Activated naive CD4-positive, alpha-beta T cell treated with anti-CD3 and anti-CD28 coated beads for 36 hours (primary cell): ENCODE results near the gene ARHGAP35. TPM values are rescaled to one million over a fixed set of nuclear protein-coding genes. Genes with fewer than 3 reads are reported as not detected.
A peak's percentile ranks its signal among the peaks of the same experiment; 100 is the strongest.

Experiments used
- CTCF ChIA-PET: fragments of 350-600 bp; sonication (Branson Sonifier 250); formaldehyde crosslinking; loops from one replicate; lab custom pipeline; 2021; ENCODE audit warnings: antibody characterized with exemption; lab: Charles Lee
- DNase-seq: peaks from one replicate; pipeline ENCODE4 v3.0.0-alpha.2; 2020
- H3K27ac Mint-ChIP-seq: one replicate; pipeline ENCODE4 v1.8.0; 2021; ENCODE audit warnings: mild to moderate bottlenecking, mixed read lengths
- H3K27me3 Mint-ChIP-seq: one replicate; pipeline ENCODE4 v1.8.0; 2021; ENCODE audit warnings: low read depth, mixed read lengths
- H3K36me3 Mint-ChIP-seq: one replicate; pipeline ENCODE4 v1.8.0; 2021; ENCODE audit warnings: low read depth, mixed read lengths
- H3K4me1 Mint-ChIP-seq: one replicate; pipeline ENCODE4 v1.8.0; 2021; ENCODE audit warnings: low read depth, mixed read lengths
- H3K4me3 Mint-ChIP-seq: one replicate; pipeline ENCODE4 v1.8.0; 2021; ENCODE audit warnings: mild to moderate bottlenecking, moderate library complexity, mixed read lengths
- H3K9me3 Mint-ChIP-seq: one replicate; pipeline ENCODE4 v1.8.0; 2021; ENCODE audit warnings: mixed read lengths
- intact Hi-C: fragments of 100-400 bp; cut with micrococcal nuclease; formaldehyde crosslinking; loops from one replicate; pipeline ENCODE4 v1.15.1; 2023
- total RNA-seq, 2 experiments: library from RNA; stranded (reverse); gene quantifications; one replicate each; pipeline ENCODE4 v1.2.3, GENCODE V29; 2021

Gene ARHGAP35
- total RNA-seq, 2 experiments from 2014 or later: 8.9 TPM

DNA sequence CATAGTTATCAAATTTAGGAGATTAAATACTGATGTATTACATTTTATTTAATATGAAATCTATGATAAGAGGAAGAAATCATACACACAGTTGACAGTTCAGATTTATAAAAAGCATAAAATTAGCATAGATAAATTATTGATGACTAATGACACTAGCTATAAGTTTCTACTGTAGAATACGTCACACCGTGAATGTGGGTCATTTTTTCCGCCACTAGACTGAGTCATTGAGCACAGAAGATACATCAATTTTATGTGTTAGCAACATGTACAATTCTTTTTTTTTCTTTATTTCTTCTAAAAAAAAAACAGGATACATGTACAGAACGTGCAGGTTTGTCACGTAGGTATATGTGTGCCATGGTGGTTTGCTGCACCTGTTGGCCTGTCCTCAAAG, 32.3 kb upstream of the ARHGAP35 start:
- intact Hi-C loops: no loop called here
- no peaks in the 10 kb centered on the region for H3K36me3 Mint-ChIP-seq
- peaks cover 10% of the 10 kb centered on the region for H3K4me1 Mint-ChIP-seq

DNA sequence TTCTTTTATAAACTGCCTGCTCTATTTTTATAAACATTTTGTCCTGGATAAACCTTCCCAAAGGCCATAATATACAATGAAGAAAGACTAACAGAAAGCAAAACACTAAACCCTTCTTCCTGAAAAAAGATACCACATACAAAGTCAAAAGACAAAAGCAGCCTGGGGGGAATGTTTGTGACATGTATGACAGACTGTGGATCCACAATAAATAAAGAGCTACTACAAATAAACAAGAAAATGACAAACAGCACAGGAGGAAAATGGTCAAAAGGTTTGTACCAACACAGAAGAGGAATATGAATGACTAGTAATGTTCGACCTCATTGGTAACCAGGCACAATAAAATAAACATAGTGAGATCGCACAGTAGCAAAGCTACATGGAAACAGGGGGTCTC, 29.9 kb upstream of the ARHGAP35 start:
- H3K9me3 Mint-ChIP-seq: no peaks in the 10 kb centered on the region
- CTCF ChIA-PET: interaction anchor here (0.5 to 3.2 kb wide), 4 partner anchors 9 to 80 kb away, joined by 3 to 21 read pairs (median 4); no protein-coding TSS in a partner anchor
- intact Hi-C loops: no loop called here

More for the DNA sequence above, 32.3 kb upstream of the ARHGAP35 start:
- Mint-ChIP-seq H3K27ac (no peak overlapping the region), H3K4me3 (no peak overlapping the region), H3K27me3 (no peaks in the 10 kb centered on the region), H3K9me3 (no peaks in the 10 kb centered on the region)
- peak; percentile 78 for DNase-seq
- CTCF ChIA-PET: interaction anchor here (0.6 to 3.2 kb wide), 3 partner anchors 11 to 71 kb away, joined by 3 to 21 read pairs (median 3); no protein-coding TSS in a partner anchor

GRCh38 chr19:46834121-46834520, 26.7 kb upstream of the ARHGAP35 start:
- Mint-ChIP-seq H3K27ac (no peak overlapping the region), H3K9me3 (no peaks in the 10 kb centered on the region), H3K36me3 (peaks cover 7% of the 10 kb centered on the region), H3K4me1 (peaks cover 2% of the 10 kb centered on the region), H3K27me3 (no peaks in the 10 kb centered on the region), H3K4me3 (no peak overlapping the region)
- intact Hi-C loops: no loop called here
- CTCF ChIA-PET: interaction anchor here (0.8 to 1.6 kb wide), 2 partner anchors 29 to 76 kb away, joined by 3 to 4 read pairs; no protein-coding TSS in a partner anchor
- DNase-seq: no peak

More for the DNA sequence above, 29.9 kb upstream of the ARHGAP35 start:
- Mint-ChIP-seq H3K27me3 (no peaks in the 10 kb centered on the region), H3K27ac (no peak overlapping the region), H3K36me3 (no peaks in the 10 kb centered on the region), H3K4me1 (peaks cover 8% of the 10 kb centered on the region), H3K4me3 (no peak overlapping the region)
- DNase-seq: no peak

- CTCF ChIA-PET: interaction anchor here (1.6 kb wide), 1 partner anchor 77 kb away, joined by 4 read pairs; no protein-coding TSS in a partner anchor
- intact Hi-C loops: no loop called here
- Mint-ChIP-seq H3K9me3 (no peaks in the 10 kb centered on the region), H3K4me1 (no peaks in the 10 kb centered on the region), H3K27me3 (no peaks in the 10 kb centered on the region), H3K4me3 (no peak overlapping the region), H3K36me3 (peaks cover 7% of the 10 kb centered on the region), H3K27ac (no peak overlapping the region)
- DNase-seq: no peak
These were observed 25.8 kb upstream of the ARHGAP35 start for GRCh38 chr19:46834984-46835383.

DNA sequence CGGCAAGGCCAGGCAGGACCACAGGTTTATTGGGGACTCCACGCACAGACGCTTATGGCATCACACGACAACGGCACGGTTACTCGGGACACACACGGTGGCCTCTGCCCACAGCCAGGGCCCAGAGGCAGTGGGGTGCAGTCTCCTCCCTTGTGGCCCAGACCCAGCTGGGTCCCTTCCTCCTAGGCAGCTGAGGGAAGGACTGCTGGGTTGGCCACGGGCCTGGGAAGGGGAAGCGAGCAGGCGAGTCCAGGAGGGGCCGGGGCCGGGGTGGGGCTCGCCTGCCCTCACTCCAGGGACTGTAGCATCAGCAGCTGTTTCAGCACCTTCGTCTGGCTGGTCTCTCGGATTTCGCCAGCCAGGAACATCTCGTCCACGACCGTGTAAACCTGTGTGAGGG, 22.6 kb upstream of the ARHGAP35 start:
- Mint-ChIP-seq H3K36me3 (peaks cover 16% of the 10 kb centered on the region), H3K27me3 (no peaks in the 10 kb centered on the region), H3K9me3 (no peaks in the 10 kb centered on the region), H3K4me3 (no peak overlapping the region), H3K27ac (no peak overlapping the region), H3K4me1 (no peaks in the 10 kb centered on the region)
- CTCF ChIA-PET: interaction anchor here (1.3 kb wide), 1 partner anchor 71 kb away, joined by 4 read pairs; no protein-coding TSS in a partner anchor
- intact Hi-C loops: no loop called here
- DNase-seq: no peak

GRCh38 chr19:46839752-46840497, 20.9 kb upstream of the ARHGAP35 start:
- intact Hi-C loops: loop anchor here (1.0 kb wide), 2 partner anchors 54 to 83 kb away; no protein-coding TSS in a partner anchor
- CTCF ChIA-PET: interaction anchor here (0.6 to 3.2 kb wide), 35 partner anchors 8 to 476 kb away, joined by 3 to 60 read pairs (median 4); partner anchors contain the start of genes AP2S1, PTGIR and SLC1A5
- H3K36me3 Mint-ChIP-seq: peaks cover 22% of the 10 kb centered on the region
- no peak overlapping the region for H3K4me3 Mint-ChIP-seq
- no peaks in the 10 kb centered on the region for H3K27me3 Mint-ChIP-seq
- no peaks in the 10 kb centered on the region for H3K4me1 Mint-ChIP-seq
- no peak overlapping the region for H3K27ac Mint-ChIP-seq
- H3K9me3 Mint-ChIP-seq: no peaks in the 10 kb centered on the region
- no peak for DNase-seq

DNA sequence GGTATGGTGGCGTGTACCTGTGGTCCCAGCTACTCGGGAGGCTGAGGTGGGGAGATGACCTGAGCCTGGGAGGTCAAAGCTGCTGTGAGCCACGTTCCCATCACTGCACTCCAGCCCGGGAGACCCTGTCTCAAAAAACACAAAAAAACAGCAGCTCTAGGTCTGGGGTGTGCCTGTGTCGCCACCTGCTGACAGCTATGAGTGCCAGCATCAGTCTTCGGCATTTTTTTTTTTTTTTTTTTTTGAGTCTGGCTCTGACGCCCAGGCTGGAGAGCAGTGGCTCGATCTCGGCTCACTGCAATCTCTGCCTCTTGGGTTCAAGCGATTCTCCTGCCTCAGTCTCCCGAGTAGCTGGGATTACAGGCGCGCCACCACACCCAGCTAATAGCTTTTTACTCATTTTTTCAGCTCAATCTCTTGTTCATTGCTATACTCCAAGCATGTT, 20.3 kb upstream of the ARHGAP35 start:
- DNase-seq: peak; percentile 61
- H3K4me1 Mint-ChIP-seq: no peaks in the 10 kb centered on the region

DNA sequence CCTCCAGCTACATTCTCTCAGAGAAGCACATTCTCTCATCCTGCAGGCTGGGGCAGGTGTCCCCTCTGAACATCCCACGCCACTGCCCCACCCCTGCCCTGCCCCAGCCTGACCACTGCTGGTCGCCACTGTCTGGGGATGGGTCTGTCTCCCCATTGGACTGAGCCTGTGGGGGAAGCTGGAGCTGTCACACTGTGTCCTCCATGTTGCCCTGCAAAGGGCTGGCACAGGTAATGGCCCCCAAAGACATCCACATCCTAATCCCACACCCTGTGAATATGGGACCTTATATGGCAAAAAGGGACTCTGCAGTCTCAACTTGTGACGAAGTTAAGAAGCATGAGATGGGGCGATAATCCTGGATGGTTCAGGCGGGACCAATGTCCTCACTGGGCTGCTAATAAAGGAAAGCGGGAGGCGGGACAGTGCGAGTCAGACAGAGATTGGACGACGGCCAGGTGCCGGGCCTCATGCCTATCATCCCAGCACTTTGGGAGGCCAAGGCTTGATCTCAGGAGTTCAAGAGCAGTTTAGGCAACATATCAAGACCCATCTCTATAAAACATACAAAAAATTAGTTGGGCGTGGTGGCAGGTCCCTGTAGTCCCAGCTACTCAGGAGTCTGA, 19.2 kb upstream of the ARHGAP35 start:
- no peak for DNase-seq
- CTCF ChIA-PET: interaction anchor here (0.6 to 3.2 kb wide), 12 partner anchors 11 to 302 kb away, joined by 3 to 60 read pairs (median 4); partner anchors contain the start of gene PTGIR
- Mint-ChIP-seq H3K27ac (no peak overlapping the region), H3K4me1 (no peaks in the 10 kb centered on the region), H3K4me3 (no peak overlapping the region), H3K9me3 (no peaks in the 10 kb centered on the region), H3K27me3 (no peaks in the 10 kb centered on the region), H3K36me3 (peaks cover 24% of the 10 kb centered on the region)
- intact Hi-C loops: no loop called here

More for the DNA sequence above, 20.3 kb upstream of the ARHGAP35 start:
- intact Hi-C loops: loop anchor here (1.0 kb wide), 2 partner anchors 54 to 83 kb away; no protein-coding TSS in a partner anchor
- Mint-ChIP-seq H3K4me3 (no peak overlapping the region), H3K27ac (no peak overlapping the region), H3K27me3 (no peaks in the 10 kb centered on the region), H3K9me3 (no peaks in the 10 kb centered on the region), H3K36me3 (peaks cover 22% of the 10 kb centered on the region)
- CTCF ChIA-PET: interaction anchor here (0.6 to 3.2 kb wide), 44 partner anchors 9 to 1814 kb away, joined by 3 to 60 read pairs (median 4); partner anchors contain the start of genes AP2S1, PTGIR and SLC1A5

- H3K36me3 Mint-ChIP-seq: peaks cover 22% of the 10 kb centered on the region
These were observed 18.0 kb upstream of the ARHGAP35 start for GRCh38 chr19:46842791-46843190.

DNA sequence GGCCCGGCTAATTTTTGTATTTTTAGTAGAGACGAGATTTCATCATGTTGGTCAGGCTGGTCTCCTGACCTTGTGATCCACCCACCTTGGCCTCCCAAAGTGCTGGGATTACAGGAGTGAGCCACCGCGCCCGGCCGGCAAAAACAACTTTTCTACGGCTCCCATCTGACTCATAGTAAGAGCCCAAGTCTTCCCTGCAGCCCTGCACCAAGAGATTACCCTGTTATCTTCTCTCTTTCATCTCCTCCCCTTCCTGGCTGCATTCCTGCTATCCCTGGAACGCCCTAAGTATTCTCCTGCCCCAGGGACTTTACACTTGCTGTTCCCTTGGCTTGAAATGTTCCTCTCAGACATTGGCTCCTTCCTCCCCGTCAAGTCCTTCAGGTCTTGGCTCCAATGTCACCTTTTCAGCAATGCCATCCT, 16.7 kb upstream of the ARHGAP35 start:
- intact Hi-C loops: no loop called here
- DNase-seq: no peak
- H3K36me3 Mint-ChIP-seq: peaks cover 17% of the 10 kb centered on the region
- no peaks in the 10 kb centered on the region for H3K4me1 Mint-ChIP-seq
- H3K27ac Mint-ChIP-seq: no peak overlapping the region
- CTCF ChIA-PET: interaction anchor here (0.6 to 1.4 kb wide), 3 partner anchors 14 to 837 kb away, joined by 3 to 5 read pairs (median 4); no protein-coding TSS in a partner anchor
- H3K9me3 Mint-ChIP-seq: no peaks in the 10 kb centered on the region
- H3K4me3 Mint-ChIP-seq: no peak overlapping the region
- no peaks in the 10 kb centered on the region for H3K27me3 Mint-ChIP-seq

More at GRCh38 chr19:46842791-46843190, 18.0 kb upstream of the ARHGAP35 start:
- no peak for DNase-seq
- Mint-ChIP-seq H3K27ac (no peak overlapping the region), H3K4me1 (no peaks in the 10 kb centered on the region), H3K4me3 (no peak overlapping the region), H3K27me3 (no peaks in the 10 kb centered on the region), H3K9me3 (no peaks in the 10 kb centered on the region)
- intact Hi-C loops: no loop called here
- CTCF ChIA-PET: interaction anchor here (1.4 kb wide), 1 partner anchor 13 kb away, joined by 5 read pairs; no protein-coding TSS in a partner anchor

DNA sequence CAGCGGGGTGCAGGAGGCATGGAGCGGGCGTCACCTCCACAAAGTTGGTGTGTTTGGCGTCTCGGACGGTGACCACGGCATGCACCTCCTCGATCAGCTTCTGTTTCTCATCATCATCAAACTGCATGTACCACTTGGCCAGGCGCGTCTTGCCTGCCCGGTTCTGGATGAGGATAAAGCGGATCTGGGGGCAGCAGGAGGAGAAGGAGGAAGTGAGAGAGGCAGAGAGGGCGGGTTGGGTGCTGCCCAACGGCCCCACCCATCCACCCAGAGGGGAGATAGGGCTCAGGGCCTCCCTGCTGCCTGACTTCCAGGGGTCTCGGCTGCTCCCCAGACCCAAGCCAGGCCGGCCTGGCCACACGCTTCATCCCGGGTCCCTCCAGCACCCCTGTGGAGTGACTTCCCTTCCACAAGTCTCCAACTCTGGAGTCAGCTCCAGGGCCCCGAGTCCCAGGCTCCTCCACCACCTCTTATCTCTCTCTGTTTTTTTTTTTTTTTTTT, 14.8 kb upstream of the ARHGAP35 start:
- H3K4me3 Mint-ChIP-seq: no peak overlapping the region
- no peak overlapping the region for H3K27ac Mint-ChIP-seq
- CTCF ChIA-PET: no interaction called here
- peaks cover 17% of the 10 kb centered on the region for H3K36me3 Mint-ChIP-seq
- H3K9me3 Mint-ChIP-seq: no peaks in the 10 kb centered on the region
- intact Hi-C loops: no loop called here
- DNase-seq: no peak
- peaks cover 12% of the 10 kb centered on the region for H3K4me1 Mint-ChIP-seq
- H3K27me3 Mint-ChIP-seq: no peaks in the 10 kb centered on the region

DNA sequence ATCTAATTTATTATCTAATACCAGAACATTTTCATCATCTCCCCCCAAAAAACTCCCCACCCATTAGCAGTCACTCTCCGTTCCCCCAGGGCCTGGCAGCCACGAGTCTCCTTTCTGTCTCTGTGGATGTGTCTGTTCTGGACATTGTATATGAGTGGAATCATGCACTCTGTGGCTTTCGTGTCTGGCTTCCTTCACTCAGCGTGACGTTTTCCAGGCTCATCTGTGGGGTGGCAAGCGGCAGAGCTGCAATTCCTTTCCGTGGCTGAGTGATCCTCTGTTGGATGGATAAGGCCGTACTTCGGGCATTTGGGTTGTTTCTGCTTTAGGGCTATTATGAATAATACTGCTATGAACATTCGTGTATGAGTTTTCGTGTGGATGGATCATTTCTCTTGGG, 13.3 kb upstream of the ARHGAP35 start:
- Mint-ChIP-seq H3K36me3 (peaks cover 13% of the 10 kb centered on the region), H3K4me1 (peaks cover 12% of the 10 kb centered on the region), H3K27ac (no peak overlapping the region), H3K9me3 (no peaks in the 10 kb centered on the region), H3K4me3 (no peak overlapping the region), H3K27me3 (no peaks in the 10 kb centered on the region)
- no peak for DNase-seq
- CTCF ChIA-PET: interaction anchor here (0.6 kb wide), 1 partner anchor 89 kb away, joined by 3 read pairs; no protein-coding TSS in a partner anchor
- intact Hi-C loops: no loop called here
